K562 (cell line): ENCODE results near the gene TEX14. TPM values are rescaled to one million over a fixed set of nuclear protein-coding genes. Genes with fewer than 3 reads are reported as not detected.

ENCODE experiments used
- ARID1B ChIP-seq: fragments of 450-650 bp; IDR thresholded peaks from 2 replicates; pipeline ENCODE4 v1.6.1; 2016; ENCODE audit warnings: antibody characterized with exemption, mild to moderate bottlenecking, inconsistent platforms
- CAMTA2 ChIP-seq: fragments of 250-450 bp; sonication (Bioruptor Pico); conservative IDR thresholded peaks from 2 replicates; pipeline ENCODE4 v1.5.1; 2022
- CBX2 ChIP-seq: fragments of 200-600 bp; sonication (generic); IDR thresholded peaks from one replicate; pipeline ENCODE4 v1.6.1; 2012; ENCODE audit warnings: mild to moderate bottlenecking, low read length, inconsistent platforms; ENCODE audit not compliant: insufficient read depth, poor library complexity, severe bottlenecking
- CREBBP ChIP-seq: IDR thresholded peaks from one replicate; pipeline ENCODE4 v1.6.1; 2012; ENCODE audit warnings: low read depth, mild to moderate bottlenecking, control low read depth, inconsistent platforms, low read length
- CTBP1 ChIP-seq: fragments of 450-650 bp; IDR thresholded peaks from 2 replicates; pipeline ENCODE4 v1.6.1; 2016; ENCODE audit warnings: borderline replicate concordance
- ELF2 ChIP-seq: fragments of 250-450 bp; sonication (Bioruptor Pico); IDR thresholded peaks from 2 replicates; pipeline ENCODE4 v1.5.0; 2021; ENCODE audit warnings: mild to moderate bottlenecking
- GATAD2A ChIP-seq: fragments of 450-650 bp; IDR thresholded peaks from 2 replicates; pipeline ENCODE4 v1.6.1; 2017
- HDAC1 ChIP-seq, 2 experiments: fragments of 450-650 bp; IDR thresholded peaks; 2 replicates each; pipeline ENCODE4 v1.6.1; 2016 to 2017; ENCODE audit warnings: inconsistent platforms in 1 of 2, mild to moderate bottlenecking in 1 of 2, moderate library complexity in 1 of 2
- HDAC8 ChIP-seq: fragments of 450-650 bp; IDR thresholded peaks from 2 replicates; pipeline ENCODE4 v1.6.1; 2016; ENCODE audit warnings: mild to moderate bottlenecking, missing genetic modification characterization, moderate library complexity, missing compliant biosample characterization
- KAT8 ChIP-seq: fragments of 450-650 bp; IDR thresholded peaks from 2 replicates; pipeline ENCODE4 v1.6.1; 2016; ENCODE audit warnings: low read depth, mild to moderate bottlenecking
- KDM5B ChIP-seq: fragments of 200-600 bp; sonication (generic); IDR thresholded peaks from 2 replicates; pipeline ENCODE4 v1.6.1; 2012; ENCODE audit warnings: low read depth, mild to moderate bottlenecking, moderate library complexity, low read length, control low read depth, inconsistent platforms; ENCODE audit not compliant: insufficient replicate concordance
- LEF1 ChIP-seq: fragments of 450-650 bp; IDR thresholded peaks from 2 replicates; pipeline ENCODE4 v1.6.1; 2016; ENCODE audit warnings: mild to moderate bottlenecking
- MTA1 ChIP-seq: fragments of 450-650 bp; IDR thresholded peaks from 2 replicates; pipeline ENCODE4 v1.6.1; 2017; ENCODE audit warnings: borderline replicate concordance
- NBN ChIP-seq: fragments of 450-650 bp; IDR thresholded peaks from 2 replicates; pipeline ENCODE4 v1.6.1; 2016; ENCODE audit warnings: low read depth, mild to moderate bottlenecking
- PHF8 ChIP-seq: fragments of 200-600 bp; sonication (generic); IDR thresholded peaks from 2 replicates; pipeline ENCODE4 v1.6.1; 2012; ENCODE audit warnings: mixed run types, mild to moderate bottlenecking, inconsistent platforms, low read length, moderate library complexity, borderline replicate concordance
- POLR2H ChIP-seq: IDR thresholded peaks from 2 replicates; pipeline ENCODE4 v1.6.1; 2016; ENCODE audit warnings: missing genetic modification characterization, low read depth, mild to moderate bottlenecking, control low read depth, missing compliant biosample characterization, moderate library complexity
- RBM17 ChIP-seq: fragments of 200-400 bp; formaldehyde crosslinking; IDR thresholded peaks from 2 replicates; pipeline ENCODE4 v1.6.1; 2017; ENCODE audit warnings: low read depth, mild to moderate bottlenecking, low read length, borderline replicate concordance
- RFX1 ChIP-seq: fragments of 450-650 bp; IDR thresholded peaks from 2 replicates; pipeline ENCODE4 v1.6.1; 2016; ENCODE audit warnings: mild to moderate bottlenecking, moderate library complexity
- SMAD2 ChIP-seq: fragments of 150-350 bp; IDR thresholded peaks from 2 replicates; pipeline ENCODE4 v1.6.1; 2014; ENCODE audit warnings: low read depth, mild to moderate bottlenecking, low read length
- SMARCE1 ChIP-seq: fragments of 450-650 bp; IDR thresholded peaks from 2 replicates; pipeline ENCODE4 v1.7.1; 2016; ENCODE audit warnings: mild to moderate bottlenecking
- ZBTB1 ChIP-seq: sonication (generic); formaldehyde crosslinking; IDR thresholded peaks from 2 replicates; pipeline ENCODE4 v1.8.1; 2023; ENCODE audit warnings: missing genetic modification reagents, low read depth, mild to moderate bottlenecking, borderline replicate concordance
- ZNF175 ChIP-seq: fragments of 200-800 bp; sonication (Bioruptor generic); IDR thresholded peaks from 2 replicates; pipeline ENCODE4 v1.6.1; 2016; ENCODE audit warnings: low read depth, mild to moderate bottlenecking, missing genetic modification characterization, missing compliant biosample characterization
- ZNF778 ChIP-seq: fragments of 450-650 bp; formaldehyde crosslinking; IDR thresholded peaks from 2 replicates; pipeline ENCODE4 v1.4.0; 2020; ENCODE audit warnings: mild to moderate bottlenecking, moderate library complexity
- polyA plus RNA-seq, 8 experiments: library from polyadenylated mRNA; depleted of rRNA in 4 of 8; stranded (reverse) in 5 of 8; unstranded in 3 of 8; fragments of >200 nt; fragmentation: Nextera tagmentation in 2 of 8; fragmentation: Illumina TruSeq in 1 of 8; extraction: Ambion mirVana in 2 of 8; extraction: Trizol in 1 of 8; gene quantifications; 2 replicates each; pipeline versions ENCODE4 v1.2.1 to v1.2.3, GENCODE V29; 2011 to 2014; ENCODE audit warnings: inconsistent platforms in 1 of 8, missing spikeins in 1 of 8
- total RNA-seq, 7 experiments: library from RNA; depleted of rRNA in 6 of 7; stranded (reverse); fragments of >200 nt in 6 of 7; fragmentation: Illumina TruSeq in 2 of 7; extraction: Trizol in 2 of 7; gene quantifications; 2 replicates each; pipeline versions ENCODE4 v1.2.1 to v1.2.3, GENCODE V29; 2011 to 2021; ENCODE audit warnings: low replicate concordance in 1 of 7
- TF ChIP-seq, protein P1 (sequence below): sonication (generic); formaldehyde crosslinking; IDR thresholded peaks from 2 replicates; pipeline ENCODE4 v1.8.1; 2023; ENCODE audit warnings: mild to moderate bottlenecking, missing genetic modification reagents, moderate library complexity
- TF ChIP-seq, protein P2 (sequence below): fragments of 250-450 bp; sonication (Bioruptor Pico); IDR thresholded peaks from 2 replicates; pipeline ENCODE4 v1.5.0; 2021; ENCODE audit warnings: mild to moderate bottlenecking, borderline replicate concordance
- TF ChIP-seq, protein P3 (sequence below): fragments of 250-450 bp; sonication (Bioruptor Pico); IDR thresholded peaks from 2 replicates; pipeline ENCODE4 v1.4.0; 2020

The TEX14 gene
- total and polyA plus RNA-seq, 9 of the 15 experiments (the other 6 are each of a cell fraction or from before 2014, with no cell fraction given): 0.05 to 0.12 (median 0.09) TPM; not detected in 1

DNA sequence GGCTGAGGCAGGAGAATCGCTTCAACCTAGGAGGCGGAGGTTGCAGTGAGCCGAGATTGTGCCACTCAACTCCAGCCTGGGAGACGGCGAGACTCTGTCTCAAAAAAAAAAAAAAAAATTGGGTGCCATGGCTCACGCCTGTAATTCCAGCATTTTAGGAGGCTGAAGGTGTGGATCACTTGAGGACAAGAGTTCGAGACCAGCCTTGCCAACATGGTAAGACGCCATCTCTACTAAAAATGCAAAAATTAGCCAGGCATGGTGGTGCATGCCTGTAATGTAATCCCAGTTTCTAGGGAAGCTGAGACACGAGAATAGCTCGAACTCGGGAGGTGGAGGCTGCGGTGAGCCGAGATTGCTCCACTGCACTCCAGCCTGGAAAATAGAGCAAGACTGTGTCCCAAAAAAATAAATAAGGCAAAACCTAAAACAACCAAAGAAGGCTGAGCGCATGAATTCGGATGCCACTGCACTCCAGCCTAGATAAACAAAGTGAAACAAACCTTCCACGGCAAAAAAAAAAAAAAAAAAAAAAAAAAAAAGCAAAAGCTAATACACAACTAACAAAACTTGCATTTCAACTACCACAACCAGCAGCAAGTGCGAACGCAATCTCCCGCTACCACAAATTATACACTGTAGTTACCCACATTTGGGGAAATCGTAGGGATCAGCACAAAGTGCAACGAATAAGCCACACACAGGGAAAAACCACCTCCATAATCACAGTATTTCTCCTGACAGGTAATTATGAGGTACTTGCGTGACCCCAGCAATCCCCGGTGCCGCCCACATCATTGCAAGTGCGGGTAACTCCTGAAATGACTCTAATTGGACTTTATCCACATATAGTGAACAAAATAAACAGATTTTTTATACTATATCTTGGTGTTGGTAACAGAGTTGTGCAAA, 25.6 kb downstream of the TEX14 start (continued):
- TF ChIP-seq SMAD2 (no peak), RBM17 (no peak), CBX2 (no peak), SMARCE1 (no peak), HDAC8 (tag) (no peak), GATAD2A (no peak), RFX1 (no peak), ARID1B (no peak), ELF2 (CRISPR knock-in tag) (no peak), CAMTA2 (CRISPR knock-in tag) (no peak), HDAC1 (IDR thresholded peaks at IDR 0.05) (no peak), MTA1 (no peak), ZNF778 (no peak), KAT8 (no peak), KDM5B (peak; percentile 78), NBN (no peak), CREBBP (no peak), PHF8 (no peak; the same call in 1 of the 2 replicates), ZBTB1 (CRISPR knock-in tag) (no peak), CTBP1 (no peak), LEF1 (no peak), ZNF175 (CRISPR knock-in tag) (no peak), POLR2H (peak; percentile 65; the same call in 1 of the 2 replicates)
- TF ChIP-seq, protein P1, sequence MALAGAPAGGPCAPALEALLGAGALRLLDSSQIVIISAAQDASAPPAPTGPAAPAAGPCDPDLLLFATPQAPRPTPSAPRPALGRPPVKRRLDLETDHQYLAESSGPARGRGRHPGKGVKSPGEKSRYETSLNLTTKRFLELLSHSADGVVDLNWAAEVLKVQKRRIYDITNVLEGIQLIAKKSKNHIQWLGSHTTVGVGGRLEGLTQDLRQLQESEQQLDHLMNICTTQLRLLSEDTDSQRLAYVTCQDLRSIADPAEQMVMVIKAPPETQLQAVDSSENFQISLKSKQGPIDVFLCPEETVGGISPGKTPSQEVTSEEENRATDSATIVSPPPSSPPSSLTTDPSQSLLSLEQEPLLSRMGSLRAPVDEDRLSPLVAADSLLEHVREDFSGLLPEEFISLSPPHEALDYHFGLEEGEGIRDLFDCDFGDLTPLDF (CRISPR knock-in tag): no peak
- TF ChIP-seq, protein P2, sequence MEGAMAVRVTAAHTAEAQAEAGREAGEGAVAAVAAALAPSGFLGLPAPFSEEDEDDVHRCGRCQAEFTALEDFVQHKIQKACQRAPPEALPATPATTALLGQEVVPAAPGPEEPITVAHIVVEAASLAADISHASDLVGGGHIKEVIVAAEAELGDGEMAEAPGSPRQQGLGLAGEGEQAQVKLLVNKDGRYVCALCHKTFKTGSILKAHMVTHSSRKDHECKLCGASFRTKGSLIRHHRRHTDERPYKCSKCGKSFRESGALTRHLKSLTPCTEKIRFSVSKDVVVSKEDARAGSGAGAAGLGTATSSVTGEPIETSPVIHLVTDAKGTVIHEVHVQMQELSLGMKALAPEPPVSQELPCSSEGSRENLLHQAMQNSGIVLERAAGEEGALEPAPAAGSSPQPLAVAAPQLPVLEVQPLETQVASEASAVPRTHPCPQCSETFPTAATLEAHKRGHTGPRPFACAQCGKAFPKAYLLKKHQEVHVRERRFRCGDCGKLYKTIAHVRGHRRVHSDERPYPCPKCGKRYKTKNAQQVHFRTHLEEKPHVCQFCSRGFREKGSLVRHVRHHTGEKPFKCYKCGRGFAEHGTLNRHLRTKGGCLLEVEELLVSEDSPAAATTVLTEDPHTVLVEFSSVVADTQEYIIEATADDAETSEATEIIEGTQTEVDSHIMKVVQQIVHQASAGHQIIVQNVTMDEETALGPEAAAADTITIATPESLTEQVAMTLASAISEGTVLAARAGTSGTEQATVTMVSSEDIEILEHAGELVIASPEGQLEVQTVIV: no peak
- TF ChIP-seq, protein P3, sequence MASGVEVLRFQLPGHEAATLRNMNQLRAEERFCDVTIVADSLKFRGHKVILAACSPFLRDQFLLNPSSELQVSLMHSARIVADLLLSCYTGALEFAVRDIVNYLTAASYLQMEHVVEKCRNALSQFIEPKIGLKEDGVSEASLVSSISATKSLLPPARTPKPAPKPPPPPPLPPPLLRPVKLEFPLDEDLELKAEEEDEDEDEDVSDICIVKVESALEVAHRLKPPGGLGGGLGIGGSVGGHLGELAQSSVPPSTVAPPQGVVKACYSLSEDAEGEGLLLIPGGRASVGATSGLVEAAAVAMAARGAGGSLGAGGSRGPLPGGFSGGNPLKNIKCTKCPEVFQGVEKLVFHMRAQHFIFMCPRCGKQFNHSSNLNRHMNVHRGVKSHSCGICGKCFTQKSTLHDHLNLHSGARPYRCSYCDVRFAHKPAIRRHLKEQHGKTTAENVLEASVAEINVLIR (CRISPR knock-in tag): no peak
